SKM-1 (cell line): ENCODE results near the gene SNRPA.
"Not testable (repeated sequence)": the region's sequence is repeated elsewhere in the genome, so short reads cannot be mapped to it uniquely, and the experiment has no call there.

ENCODE experiments used
- DNase-seq: peaks from one replicate; lab custom pipeline; 2025; ENCODE audit not compliant: unreplicated experiment; lab: John Stamatoyannopoulos, UW

Gene SNRPA

GRCh38 chr19:40812571-40812970, 61.6 kb downstream of the SNRPA start:
- DNase-seq = not testable (repeated sequence)

- no peak for DNase-seq
Observed at GRCh38 chr19:40813182-40813581, 62.2 kb downstream of the SNRPA start.
